Keratinocyte (primary cell): ENCODE data around the gene DNAAF2. TPM values are rescaled to one million over a fixed set of nuclear protein-coding genes. Genes with fewer than 3 reads are reported as not detected.
"Not testable (repeated sequence)": the region's sequence is repeated elsewhere in the genome, so short reads cannot be mapped to it uniquely, and the experiment has no call there.

Experiments
- DNase-seq: peaks from one replicate; pipeline ENCODE4 v3.0.0-alpha.2; 2011; ENCODE audit warnings: low read depth, missing footprints, low spot score
- FAIRE-seq: peaks from 2 replicates; lab custom pipeline; 2011; peaks lifted over from hg19 to GRCh38; lab: Jason Lieb, UNC
- H2AFZ ChIP-seq: 2 replicates; pipeline ENCODE4 v1.6.0; 2012; ENCODE audit warnings: low read length, control low read depth, inconsistent platforms; ENCODE audit not compliant: control insufficient read depth
- H3K27ac ChIP-seq: 2 replicates; pipeline ENCODE4 v1.5.1; 2011; ENCODE audit warnings: low read length; ENCODE audit not compliant: control insufficient read depth, insufficient read depth
- H3K27me3 ChIP-seq: 3 replicates; pipeline ENCODE4 v1.6.0; 2011; ENCODE audit warnings: low read length; ENCODE audit not compliant: control insufficient read depth, insufficient read depth; ENCODE audit errors: extremely low read depth
- H3K36me3 ChIP-seq, 2 experiments: 2 replicates in 1 of 2; 3 replicates in 1 of 2; pipeline ENCODE4 v1.5.1; 2011; ENCODE audit warnings: low read length in 2 of 2, mild to moderate bottlenecking in 1 of 2; ENCODE audit not compliant: control insufficient read depth in 2 of 2, insufficient read depth in 2 of 2; ENCODE audit errors: extremely low read depth in 1 of 2
- H3K4me1 ChIP-seq: 3 replicates; pipeline ENCODE4 v1.5.1; 2011; ENCODE audit warnings: low read length; ENCODE audit not compliant: control insufficient read depth, insufficient read depth; ENCODE audit errors: extremely low read depth
- H3K4me2 ChIP-seq: 3 replicates; pipeline ENCODE4 v1.6.0; 2011; ENCODE audit warnings: low read depth, low read length; ENCODE audit not compliant: control insufficient read depth, insufficient read depth; ENCODE audit errors: extremely low read depth
- H3K4me3 ChIP-seq, 3 experiments: fragments of 200-600 bp in 1 of 3; sonication (generic) in 1 of 3; 2 replicates in 2 of 3; 3 replicates in 1 of 3; pipeline ENCODE4 v1.5.1; 2011 to 2016; ENCODE audit warnings: low read length in 3 of 3, mild to moderate bottlenecking in 3 of 3, control low read depth in 2 of 3, inconsistent platforms in 1 of 3, low read depth in 1 of 3, mixed read lengths in 1 of 3, mixed run types in 1 of 3, moderate library complexity in 1 of 3; ENCODE audit not compliant: control insufficient read depth in 2 of 3, insufficient read depth in 2 of 3; ENCODE audit errors: extremely low read depth in 1 of 3
- H3K79me2 ChIP-seq: 2 replicates; pipeline ENCODE4 v1.6.0; 2012; ENCODE audit warnings: low read length; ENCODE audit not compliant: control insufficient read depth, insufficient read depth
- H3K9ac ChIP-seq: 3 replicates; pipeline ENCODE4 v1.6.0; 2011; ENCODE audit warnings: low read length; ENCODE audit not compliant: control insufficient read depth, insufficient read depth; ENCODE audit errors: extremely low read depth
- H3K9me1 ChIP-seq: 3 replicates; pipeline ENCODE4 v1.6.0; 2011; ENCODE audit warnings: low read length; ENCODE audit not compliant: control insufficient read depth, insufficient read depth; ENCODE audit errors: extremely low read depth
- H3K9me3 ChIP-seq: 2 replicates; pipeline ENCODE4 v1.5.1; 2012; ENCODE audit warnings: low read depth, low read length; ENCODE audit not compliant: control insufficient read depth
- H4K20me1 ChIP-seq: 3 replicates; pipeline ENCODE4 v1.6.0; 2011; ENCODE audit warnings: low read length; ENCODE audit not compliant: control insufficient read depth, insufficient read depth; ENCODE audit errors: extremely low read depth
- CTCF ChIP-seq, 3 experiments: IDR thresholded peaks in 1 of 3; conservative IDR thresholded peaks in 1 of 3; optimal IDR thresholded peaks in 1 of 3; 2 replicates in 2 of 3; 3 replicates in 1 of 3; pipeline versions ENCODE3 to v1.5.1; 2011; ENCODE audit warnings: low read length in 3 of 3, mild to moderate bottlenecking in 3 of 3, moderate library complexity in 2 of 3, control low read depth in 1 of 3, inconsistent platforms in 1 of 3; ENCODE audit not compliant: insufficient read depth in 2 of 3; ENCODE audit errors: extremely low read depth in 1 of 3
- EZH2 ChIP-seq: IDR thresholded peaks from one replicate; pipeline ENCODE4 v1.6.1; 2012; ENCODE audit warnings: inconsistent platforms, mild to moderate bottlenecking, low read length, moderate library complexity
- dilution Hi-C: fragments of 300-500 bp; cut with MboI; formaldehyde crosslinking; loops from one replicate; pipeline ENCODE4 v1.7.0; 2020; ENCODE audit warnings: low sequenced_read_pairs; ENCODE audit not compliant: extremely low pct_ligation_motif_present
- polyA plus RNA-seq, 5 experiments: library from polyadenylated mRNA; depleted of rRNA in 3 of 5; stranded (reverse) in 3 of 5; stranded (forward) in 1 of 5; unstranded in 1 of 5; fragments of >200 nt; gene quantifications; 1 replicate in 1 of 5; 2 replicates in 3 of 5; 3 replicates in 1 of 5; pipeline versions ENCODE4 v1.2.1 to v1.2.3, GENCODE V29; 2011 to 2012; ENCODE audit warnings: missing spikeins in 2 of 5, low read depth in 1 of 5, low replicate concordance in 1 of 5

The DNAAF2 gene
- polyA plus RNA-seq, 1 donor (not counting 4 experiments of a cell fraction or from before 2014, with no cell fraction given), result 9.5 TPM

GRCh38 chr14:49586673-49587460 lies 48.2 kb downstream of the DNAAF2 start:
- no peaks in the 10 kb centered on the region for H3K27me3 ChIP-seq
- H3K9me1 ChIP-seq, result no peaks in the 10 kb centered on the region
- H3K79me2 ChIP-seq, result peaks cover 40% of the 10 kb centered on the region
- DNase-seq, result no peak
- TF ChIP-seq EZH2, result no peak
- TF ChIP-seq CTCF (optimal IDR thresholded peaks at IDR 0.05 in 1 of 3, IDR thresholded peaks at IDR 0.05 in 1 of 3, conservative IDR thresholded peaks at IDR 0.05 in 1 of 3; ENCODE audit: extremely low read depth in 1 of 3, insufficient read depth in 2 of 3, low read length in 3 of 3), result peak in 2 of 3 experiments; percentile 52 to 76
- peaks cover 12% of the 10 kb centered on the region for H3K4me1 ChIP-seq
- H3K4me2 ChIP-seq, result peak overlapping the region; percentile 60
- dilution Hi-C loops, result no loop called here
- H3K27ac ChIP-seq, result no peak overlapping the region
- H4K20me1 ChIP-seq, result peaks cover 3% of the 10 kb centered on the region
- H2AFZ ChIP-seq, result peak overlapping the region; percentile 71
- H3K9me3 ChIP-seq, result no peaks in the 10 kb centered on the region
- no peak for FAIRE-seq
- peak overlapping the region in 1 of 3 experiments; percentile 42 for H3K4me3 ChIP-seq
- H3K36me3 ChIP-seq, result peaks cover 5 to 8% of the 10 kb centered on the region in 2 experiments
- no peak overlapping the region for H3K9ac ChIP-seq

GRCh38 chr14:49585803-49586672 lies 49.0 kb downstream of the DNAAF2 start, which contains the start of gene RPS29:
Gene RPS29, minus strand, starts transcription at chr14:49586380. Its CDS starts 34 bp downstream, at chr14:49586346.
- H3K4me1 ChIP-seq, result peaks cover 18% of the 10 kb centered on the region
- H3K36me3 ChIP-seq, result peaks cover 5 to 8% of the 10 kb centered on the region in 2 experiments
- FAIRE-seq (peak; percentile 29), DNase-seq (peak; percentile 95)
- no peaks in the 10 kb centered on the region for H3K9me3 ChIP-seq
- H2AFZ ChIP-seq, result peak within 1 kb of the TSS; percentile 71
- dilution Hi-C loops, result no loop called here
- TF ChIP-seq EZH2, result no peak
- TF ChIP-seq CTCF (optimal IDR thresholded peaks at IDR 0.05 in 1 of 3, IDR thresholded peaks at IDR 0.05 in 1 of 3, conservative IDR thresholded peaks at IDR 0.05 in 1 of 3; ENCODE audit: extremely low read depth in 1 of 3, insufficient read depth in 2 of 3, low read length in 3 of 3), result no peak
- no peaks in the 10 kb centered on the region for H3K9me1 ChIP-seq
- H4K20me1 ChIP-seq, result peaks cover 3% of the 10 kb centered on the region
- peak within 1 kb of the TSS; percentile 77 to 98 (median 88) for H3K4me3 ChIP-seq
- H3K79me2 ChIP-seq, result peaks cover 47% of the 10 kb centered on the region
- H3K27ac ChIP-seq, result peak within 1 kb of the TSS; percentile 88
- H3K27me3 ChIP-seq, result no peaks in the 10 kb centered on the region
- H3K4me2 ChIP-seq, result peak within 1 kb of the TSS; percentile 77
- peak within 1 kb of the TSS; percentile 97 for H3K9ac ChIP-seq

- DNase-seq, H3K36me3 ChIP-seq, H2AFZ ChIP-seq, H3K27me3 ChIP-seq, H3K9me1 ChIP-seq, dilution Hi-C loops, H3K9me3 ChIP-seq, FAIRE-seq, H4K20me1 ChIP-seq: not testable (repeated sequence)
- H3K27ac ChIP-seq, result peak overlapping the region; percentile 88
- peaks cover 50% of the 10 kb centered on the region for H3K79me2 ChIP-seq
- H3K4me1 ChIP-seq, result peaks cover 19% of the 10 kb centered on the region
- H3K4me2 ChIP-seq, result peak overlapping the region; percentile 77
- H3K9ac ChIP-seq, result peak overlapping the region; percentile 97
- peak overlapping the region; percentile 77 to 98 (median 88) for H3K4me3 ChIP-seq
Observed at GRCh38 chr14:49584981-49585640, 49.9 kb downstream of the DNAAF2 start.
